ENCODE results near the gene SMARCA4.
"Not testable (repeated sequence)": the region's sequence is repeated elsewhere in the genome, so short reads cannot be mapped to it uniquely, and the experiment has no call there.

DNA sequence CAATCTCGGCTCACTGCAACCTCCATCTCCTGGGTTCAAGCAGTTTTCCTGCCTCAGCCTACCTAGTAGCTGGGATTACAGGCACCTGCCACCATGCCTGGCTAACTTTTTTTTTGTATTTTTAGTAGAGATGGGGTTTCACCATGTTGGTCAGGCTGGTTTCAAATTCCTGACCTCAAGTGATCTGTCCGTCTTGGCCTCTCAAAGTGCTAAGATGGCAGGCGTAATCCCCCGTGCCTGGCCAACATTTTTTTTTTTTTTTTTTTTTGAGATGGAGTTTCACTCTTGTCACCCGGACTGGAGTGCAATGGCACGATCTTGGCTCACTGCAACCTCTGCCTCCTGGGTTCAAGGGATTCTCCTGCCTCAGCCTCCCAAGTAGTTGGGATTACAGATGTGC is 31.3 kb downstream of the SMARCA4 start:
- not testable (repeated sequence) for TF ChIP-seq POLR2AphosphoS5, POLR2A (IDR thresholded peaks at IDR 0.05)
- TF ChIP-seq, protein P1, sequence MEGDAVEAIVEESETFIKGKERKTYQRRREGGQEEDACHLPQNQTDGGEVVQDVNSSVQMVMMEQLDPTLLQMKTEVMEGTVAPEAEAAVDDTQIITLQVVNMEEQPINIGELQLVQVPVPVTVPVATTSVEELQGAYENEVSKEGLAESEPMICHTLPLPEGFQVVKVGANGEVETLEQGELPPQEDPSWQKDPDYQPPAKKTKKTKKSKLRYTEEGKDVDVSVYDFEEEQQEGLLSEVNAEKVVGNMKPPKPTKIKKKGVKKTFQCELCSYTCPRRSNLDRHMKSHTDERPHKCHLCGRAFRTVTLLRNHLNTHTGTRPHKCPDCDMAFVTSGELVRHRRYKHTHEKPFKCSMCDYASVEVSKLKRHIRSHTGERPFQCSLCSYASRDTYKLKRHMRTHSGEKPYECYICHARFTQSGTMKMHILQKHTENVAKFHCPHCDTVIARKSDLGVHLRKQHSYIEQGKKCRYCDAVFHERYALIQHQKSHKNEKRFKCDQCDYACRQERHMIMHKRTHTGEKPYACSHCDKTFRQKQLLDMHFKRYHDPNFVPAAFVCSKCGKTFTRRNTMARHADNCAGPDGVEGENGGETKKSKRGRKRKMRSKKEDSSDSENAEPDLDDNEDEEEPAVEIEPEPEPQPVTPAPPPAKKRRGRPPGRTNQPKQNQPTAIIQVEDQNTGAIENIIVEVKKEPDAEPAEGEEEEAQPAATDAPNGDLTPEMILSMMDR (IDR thresholded peaks at IDR 0.05): not testable (repeated sequence)
